HG02588 (cell line): ENCODE data around the gene ADH1C.
"Not testable (repeated sequence)": the region's sequence is repeated elsewhere in the genome, so short reads cannot be mapped to it uniquely, and the experiment has no call there.

ENCODE experiments used
- ATAC-seq: cut with Tn5 transposase; IDR thresholded peaks from one replicate; pipeline ENCODE4 v1.9.1; 2021; ENCODE audit warnings: mild to moderate bottlenecking, moderate library complexity; ENCODE audit not compliant: unreplicated experiment

The ADH1C gene

GRCh38 chr4:99359480-99360204, 7.1 kb upstream of the ADH1C start:
- no peak for ATAC-seq

GRCh38 chr4:99357948-99358347, 5.4 kb upstream of the ADH1C start:
- no peak for ATAC-seq

GRCh38 chr4:99356992-99357391, 4.4 kb upstream of the ADH1C start:
- no peak for ATAC-seq

- ATAC-seq = not testable (repeated sequence)
Measured at GRCh38 chr4:99356149-99356548, 3.6 kb upstream of the ADH1C start.

DNA sequence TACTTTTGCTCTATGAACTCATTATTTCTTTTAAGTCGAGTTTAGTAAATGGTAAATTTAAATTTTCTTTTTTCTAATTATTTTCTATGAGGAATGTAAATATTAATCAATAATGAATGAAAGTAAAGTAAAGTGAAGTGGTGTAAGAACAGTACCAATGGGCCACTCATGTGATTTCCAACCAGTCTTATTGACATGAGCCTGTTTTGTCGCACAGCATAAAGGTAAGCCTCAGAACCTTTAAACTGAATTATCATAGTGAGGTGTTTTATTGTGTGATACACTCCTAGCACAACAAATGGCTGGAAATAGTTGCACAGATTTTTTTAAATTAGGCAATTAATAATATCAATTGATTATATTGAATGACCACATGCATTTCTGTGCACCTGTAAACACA, 1.1 kb downstream of the ADH1C start:
- ATAC-seq = no peak

GRCh38 chr4:99349338-99349737, 3.2 kb downstream of the ADH1C start:
- ATAC-seq = no peak

DNA sequence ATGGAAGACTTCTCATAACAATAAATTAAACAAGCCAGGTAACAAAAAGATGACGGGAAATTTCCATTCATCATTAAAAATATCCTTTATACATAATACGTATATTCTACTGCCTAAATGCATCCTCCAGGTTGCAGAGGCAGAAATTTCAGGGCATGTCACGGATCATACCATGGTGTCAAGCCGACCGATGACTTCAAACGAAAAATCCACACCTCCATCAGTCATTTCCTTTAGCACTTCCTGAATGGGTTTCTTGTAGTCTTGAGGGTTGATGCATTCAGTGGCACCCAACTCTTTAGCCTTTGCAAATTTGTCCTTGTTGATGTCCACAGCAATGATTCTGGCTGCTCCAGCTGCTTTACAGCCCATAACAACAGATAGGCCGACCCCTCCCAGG, 9.9 kb downstream of the ADH1C start:
- ATAC-seq = not testable (repeated sequence)

GRCh38 chr4:99341426-99341825, 11.1 kb downstream of the ADH1C start:
- ATAC-seq = no peak

- ATAC-seq = no peak
Measured at GRCh38 chr4:99339172-99339571, 13.4 kb downstream of the ADH1C start.

GRCh38 chr4:99336553-99336952, 16.0 kb downstream of the ADH1C start:
- no peak for ATAC-seq

DNA sequence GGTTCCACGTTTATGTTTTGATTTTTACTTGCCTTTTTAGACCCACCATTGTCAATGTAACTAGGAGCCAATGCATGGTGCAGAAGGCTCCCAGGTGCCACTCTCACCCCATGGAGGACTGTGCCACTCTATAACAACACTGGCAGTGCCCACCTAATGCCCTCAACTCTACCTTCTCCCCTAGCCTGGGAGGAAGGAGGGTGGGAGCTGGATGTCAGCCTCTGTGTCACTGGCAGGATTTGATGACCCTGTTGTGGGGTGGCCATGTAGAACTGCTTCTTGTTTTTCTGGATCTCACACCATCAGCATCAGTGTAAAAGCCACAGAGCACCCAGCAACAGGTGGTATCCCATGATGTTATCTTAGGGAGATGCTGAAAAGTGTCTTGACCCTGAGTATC, 17.7 kb downstream of the ADH1C start:
- ATAC-seq = no peak

GRCh38 chr4:99330648-99331047, 21.9 kb downstream of the ADH1C start:
- no peak for ATAC-seq

- ATAC-seq = no peak
Measured at GRCh38 chr4:99329876-99330275, 22.7 kb downstream of the ADH1C start.

DNA sequence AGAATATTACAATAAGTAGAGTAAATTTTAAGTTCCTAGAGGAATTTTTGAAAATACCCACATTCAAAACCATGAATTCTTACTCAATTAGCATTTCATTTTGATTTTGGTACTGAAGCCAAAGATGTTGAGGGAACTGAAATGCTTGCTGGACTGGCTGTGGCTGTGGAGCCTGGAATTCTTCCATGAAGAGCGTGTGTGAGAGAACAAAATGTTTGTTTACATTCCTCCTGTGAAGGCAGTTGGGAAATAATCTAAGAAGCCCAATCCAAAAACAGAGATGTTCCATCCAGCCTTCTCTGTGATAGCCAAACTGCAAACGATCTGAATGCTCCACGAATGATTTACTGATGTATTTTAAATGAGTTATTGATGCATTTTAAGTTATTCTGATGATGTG, 27.6 kb downstream of the ADH1C start:
- ATAC-seq = no peak

- no peak for ATAC-seq
Measured at GRCh38 chr4:99324361-99324760, 28.2 kb downstream of the ADH1C start.

GRCh38 chr4:99323756-99324155, 28.8 kb downstream of the ADH1C start:
- ATAC-seq = no peak

GRCh38 chr4:99321241-99322191, 31.0 kb downstream of the ADH1C start, which contains the start of gene ADH1B:
Gene ADH1B (minus strand): TSS chr4:99321401. CDS start chr4:99321331, 70 bp downstream.
- no peak for ATAC-seq

- ATAC-seq = not testable (repeated sequence)
Measured at GRCh38 chr4:99317811-99318210, 34.7 kb downstream of the ADH1C start.

DNA sequence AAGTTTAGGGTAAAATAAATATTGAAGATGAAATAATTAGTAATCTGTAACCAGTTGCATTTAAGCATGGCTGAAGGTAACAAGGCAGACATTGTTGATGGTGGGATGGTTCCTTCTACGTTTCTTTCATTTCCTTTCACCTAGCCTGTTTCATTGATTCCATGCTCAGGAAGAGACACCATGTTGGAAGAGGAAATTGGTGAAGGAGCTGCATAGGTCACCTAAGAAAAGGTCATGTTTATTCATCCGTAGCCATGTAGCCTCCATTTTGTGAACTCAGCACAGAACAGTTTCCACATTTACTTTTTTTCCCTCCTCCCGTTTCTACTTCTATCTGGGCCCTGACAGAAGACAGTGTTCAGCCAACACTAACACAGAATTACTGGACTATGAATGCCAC, 35.2 kb downstream of the ADH1C start:
- no peak for ATAC-seq

GRCh38 chr4:99315839-99316238, 36.7 kb downstream of the ADH1C start:
- no peak for ATAC-seq

GRCh38 chr4:99314211-99314610, 38.3 kb downstream of the ADH1C start:
- no peak for ATAC-seq

GRCh38 chr4:99310389-99310788, 42.2 kb downstream of the ADH1C start:
- no peak for ATAC-seq
